Dendritic cell treated with granulocyte-macrophage colony-stimulating factor and Interleukin-4, amounts not matched to agents 40 ng/mL and 50 ng/mL, for 4 days (primary cell): ENCODE measurements around the gene KCNG4.

Source experiments
- H3K27ac Mint-ChIP-seq: one replicate; pipeline ENCODE4 v1.8.0; 2022; ENCODE audit warnings: mild to moderate bottlenecking, mixed read lengths
- H3K27me3 Mint-ChIP-seq: one replicate; pipeline ENCODE4 v1.8.0; 2022; ENCODE audit warnings: mild to moderate bottlenecking, mixed read lengths
- H3K36me3 Mint-ChIP-seq: one replicate; pipeline ENCODE4 v1.8.0; 2022; ENCODE audit warnings: low read depth, mixed read lengths
- H3K4me1 Mint-ChIP-seq: one replicate; pipeline ENCODE4 v1.8.0; 2022; ENCODE audit warnings: low read depth, mixed read lengths
- H3K4me3 Mint-ChIP-seq: one replicate; pipeline ENCODE4 v1.8.0; 2022; ENCODE audit warnings: mild to moderate bottlenecking, moderate library complexity, mixed read lengths
- H3K9me3 Mint-ChIP-seq: one replicate; pipeline ENCODE4 v1.8.0; 2022; ENCODE audit warnings: mixed read lengths
- intact Hi-C: fragments of 100-400 bp; cut with micrococcal nuclease; formaldehyde crosslinking; loops from one replicate; pipeline ENCODE4 v1.15.0; 2022

Gene KCNG4

GRCh38 chr16:84239909-84240308 lies at the start of gene KCNG4:
KCNG4 (minus strand) TSS chr16:84240012; CDS start chr16:84237485, 2,527 bp downstream.
- peaks cover 17% of the 10 kb centered on the region for H3K4me1 Mint-ChIP-seq
- intact Hi-C loops, result no loop called here

GRCh38 chr16:84288902-84289301 lies 49.1 kb upstream of the KCNG4 start:
- H3K36me3 Mint-ChIP-seq, result no peaks in the 10 kb centered on the region
- H3K27me3 Mint-ChIP-seq, result peaks cover 10% of the 10 kb centered on the region
- H3K4me3 Mint-ChIP-seq, result no peak overlapping the region
- no peak overlapping the region for H3K27ac Mint-ChIP-seq
- H3K9me3 Mint-ChIP-seq, result no peaks in the 10 kb centered on the region
- peaks cover 17% of the 10 kb centered on the region for H3K4me1 Mint-ChIP-seq
- intact Hi-C loops, result no loop called here

More at GRCh38 chr16:84239909-84240308, at the start of gene KCNG4:
- peaks cover 30% of the 10 kb centered on the region for H3K27me3 Mint-ChIP-seq
- H3K27ac Mint-ChIP-seq, result peak within 1 kb of the TSS; percentile 51
- H3K4me3 Mint-ChIP-seq, result peak within 1 kb of the TSS; percentile 32
- H3K36me3 Mint-ChIP-seq, result no peaks in the 10 kb centered on the region
- H3K9me3 Mint-ChIP-seq, result no peaks in the 10 kb centered on the region

- no peak overlapping the region for H3K27ac Mint-ChIP-seq
- no peaks in the 10 kb centered on the region for H3K36me3 Mint-ChIP-seq
- H3K27me3 Mint-ChIP-seq, result peaks cover 14% of the 10 kb centered on the region
- intact Hi-C loops, result no loop called here
- H3K4me1 Mint-ChIP-seq, result peaks cover 8% of the 10 kb centered on the region
- H3K9me3 Mint-ChIP-seq, result no peaks in the 10 kb centered on the region
- no peak overlapping the region for H3K4me3 Mint-ChIP-seq
These were observed 46.9 kb upstream of the KCNG4 start for GRCh38 chr16:84286578-84287240.

- peaks cover 6% of the 10 kb centered on the region for H3K4me1 Mint-ChIP-seq
- H3K4me3 Mint-ChIP-seq, result no peak overlapping the region
- peaks cover 15% of the 10 kb centered on the region for H3K27me3 Mint-ChIP-seq
- no peaks in the 10 kb centered on the region for H3K36me3 Mint-ChIP-seq
- intact Hi-C loops, result no loop called here
- H3K9me3 Mint-ChIP-seq, result no peaks in the 10 kb centered on the region
- no peak overlapping the region for H3K27ac Mint-ChIP-seq
These were observed 44.4 kb upstream of the KCNG4 start for GRCh38 chr16:84284154-84284722.

- Mint-ChIP-seq H3K27me3 (peaks cover 17% of the 10 kb centered on the region), H3K27ac (no peak overlapping the region), H3K9me3 (no peaks in the 10 kb centered on the region), H3K36me3 (no peaks in the 10 kb centered on the region), H3K4me1 (peaks cover 6% of the 10 kb centered on the region), H3K4me3 (no peak overlapping the region)
- intact Hi-C loops, result no loop called here
These were observed 43.7 kb upstream of the KCNG4 start for GRCh38 chr16:84283314-84284153.

GRCh38 chr16:84282533-84282932 lies 42.7 kb upstream of the KCNG4 start:
- Mint-ChIP-seq H3K4me1 (peaks cover 6% of the 10 kb centered on the region), H3K4me3 (no peak overlapping the region), H3K36me3 (no peaks in the 10 kb centered on the region), H3K27ac (no peak overlapping the region), H3K27me3 (peaks cover 17% of the 10 kb centered on the region), H3K9me3 (no peaks in the 10 kb centered on the region)
- intact Hi-C loops, result no loop called here

- no peaks in the 10 kb centered on the region for H3K36me3 Mint-ChIP-seq
- no peak overlapping the region for H3K4me3 Mint-ChIP-seq
- no peaks in the 10 kb centered on the region for H3K9me3 Mint-ChIP-seq
- no peak overlapping the region for H3K27ac Mint-ChIP-seq
- intact Hi-C loops, result no loop called here
- H3K4me1 Mint-ChIP-seq, result peaks cover 6% of the 10 kb centered on the region
- H3K27me3 Mint-ChIP-seq, result peaks cover 17% of the 10 kb centered on the region
These were observed 41.3 kb upstream of the KCNG4 start for GRCh38 chr16:84281074-84281473.

- Mint-ChIP-seq H3K4me3 (no peak overlapping the region), H3K36me3 (no peaks in the 10 kb centered on the region), H3K4me1 (peaks cover 6% of the 10 kb centered on the region), H3K27me3 (peaks cover 17% of the 10 kb centered on the region), H3K9me3 (no peaks in the 10 kb centered on the region), H3K27ac (no peak overlapping the region)
- intact Hi-C loops, result loop anchor here (5.0 kb wide), 1 partner anchor 342 kb away; no protein-coding TSS in a partner anchor
These were observed 40.1 kb upstream of the KCNG4 start for GRCh38 chr16:84279881-84280280.

- H3K27ac Mint-ChIP-seq, result no peak overlapping the region
- H3K27me3 Mint-ChIP-seq, result peaks cover 15% of the 10 kb centered on the region
- no peaks in the 10 kb centered on the region for H3K36me3 Mint-ChIP-seq
- H3K9me3 Mint-ChIP-seq, result no peaks in the 10 kb centered on the region
- intact Hi-C loops, result loop anchor here (5.0 kb wide), 1 partner anchor 343 kb away; no protein-coding TSS in a partner anchor
- H3K4me3 Mint-ChIP-seq, result no peak overlapping the region
- H3K4me1 Mint-ChIP-seq, result peaks cover 1% of the 10 kb centered on the region
These were observed 39.2 kb upstream of the KCNG4 start for GRCh38 chr16:84278968-84279367.

- Mint-ChIP-seq H3K36me3 (no peaks in the 10 kb centered on the region), H3K4me3 (no peak overlapping the region), H3K27me3 (peaks cover 11% of the 10 kb centered on the region), H3K9me3 (no peaks in the 10 kb centered on the region), H3K4me1 (no peaks in the 10 kb centered on the region), H3K27ac (no peak overlapping the region)
- intact Hi-C loops, result loop anchor here (5.0 kb wide), 1 partner anchor 344 kb away; no protein-coding TSS in a partner anchor
These were observed 38.5 kb upstream of the KCNG4 start for GRCh38 chr16:84278333-84278732.

- no peaks in the 10 kb centered on the region for H3K4me1 Mint-ChIP-seq
- intact Hi-C loops, result loop anchor here (1.0 to 5.0 kb wide), 2 partner anchors 207 to 345 kb away; no protein-coding TSS in a partner anchor
- H3K27me3 Mint-ChIP-seq, result peaks cover 8% of the 10 kb centered on the region
- H3K4me3 Mint-ChIP-seq, result no peak overlapping the region
- H3K9me3 Mint-ChIP-seq, result no peaks in the 10 kb centered on the region
- H3K27ac Mint-ChIP-seq, result no peak overlapping the region
- H3K36me3 Mint-ChIP-seq, result no peaks in the 10 kb centered on the region
These were observed 37.5 kb upstream of the KCNG4 start for GRCh38 chr16:84277244-84277823.

GRCh38 chr16:84275585-84276151 lies 35.9 kb upstream of the KCNG4 start:
- H3K4me1 Mint-ChIP-seq, result no peaks in the 10 kb centered on the region
- no peak overlapping the region for H3K27ac Mint-ChIP-seq
- intact Hi-C loops, result loop anchor here (5.0 kb wide), 1 partner anchor 347 kb away; no protein-coding TSS in a partner anchor
- no peaks in the 10 kb centered on the region for H3K9me3 Mint-ChIP-seq
- H3K27me3 Mint-ChIP-seq, result peaks cover 8% of the 10 kb centered on the region
- H3K36me3 Mint-ChIP-seq, result no peaks in the 10 kb centered on the region
- no peak overlapping the region for H3K4me3 Mint-ChIP-seq

GRCh38 chr16:84274515-84274914 lies 34.7 kb upstream of the KCNG4 start:
- no peak overlapping the region for H3K4me3 Mint-ChIP-seq
- intact Hi-C loops, result no loop called here
- no peak overlapping the region for H3K27ac Mint-ChIP-seq
- no peaks in the 10 kb centered on the region for H3K9me3 Mint-ChIP-seq
- H3K4me1 Mint-ChIP-seq, result no peaks in the 10 kb centered on the region
- H3K27me3 Mint-ChIP-seq, result peaks cover 8% of the 10 kb centered on the region
- H3K36me3 Mint-ChIP-seq, result no peaks in the 10 kb centered on the region
